IMR-90 (cell line): ENCODE data around the gene LHFPL3. TPM values are rescaled to one million over a fixed set of nuclear protein-coding genes. Genes with fewer than 3 reads are reported as not detected.

ENCODE experiments used
- ATAC-seq: fragments of 200-7000 bp; cut with Tn5 transposase; 2 replicates; pipeline ENCODE4 v1.9.1; 2020; ENCODE audit warnings: low read depth, mild to moderate bottlenecking, moderate library complexity
- BruUV-seq: library from RNA; stranded (reverse); fragments of 400-500 nt; replicated peaks from 2 replicates; lab custom pipeline; 2021; lab: Mats Ljungman, UMichigan
- CTCF ChIA-PET: fragments of 300-600 bp; formaldehyde crosslinking; extraction: SDS; loops from one replicate; lab custom pipeline; 2021; ENCODE audit warnings: antibody characterized with exemption; lab: Yijun Ruan, JAX
- POLR2A ChIA-PET: fragments of 300-600 bp; sonication (Branson Sonifier 250); formaldehyde crosslinking; loops from one replicate; lab custom pipeline; 2022; ENCODE audit warnings: antibody characterized with exemption; ENCODE audit not compliant: unreplicated experiment; lab: Charles Lee
- DNase-seq: peaks from one replicate; pipeline ENCODE4 v3.0.0; 2013
- H2AFZ ChIP-seq: replicated peaks from 2 replicates; pipeline ENCODE3; 2013; ENCODE audit warnings: low read length, mild to moderate bottlenecking; ENCODE audit not compliant: poor library complexity
- H2AK5ac ChIP-seq: 2 replicates; pipeline ENCODE4 v1.6.1; 2013; ENCODE audit warnings: low read depth, low read length, inconsistent platforms
- H2AK9ac ChIP-seq: replicated peaks from 2 replicates; pipeline ENCODE3; 2013; ENCODE audit warnings: mild to moderate bottlenecking, low read depth, low read length, moderate library complexity; ENCODE audit not compliant: poor library complexity
- H2BK120ac ChIP-seq: 2 replicates; pipeline ENCODE4 v1.6.1; 2013; ENCODE audit warnings: low read depth, low read length, inconsistent platforms
- H2BK15ac ChIP-seq: 3 replicates; pipeline ENCODE4 v1.6.1; 2013; ENCODE audit warnings: low read depth, low read length, inconsistent platforms
- H2BK20ac ChIP-seq: 2 replicates; pipeline ENCODE4 v1.6.1; 2013; ENCODE audit warnings: low read depth, mild to moderate bottlenecking, inconsistent platforms, low read length, moderate library complexity
- H2BK5ac ChIP-seq: 2 replicates; pipeline ENCODE4 v1.6.1; 2013; ENCODE audit warnings: mild to moderate bottlenecking, low read depth, low read length, inconsistent platforms; ENCODE audit not compliant: poor library complexity, severe bottlenecking
- H3K14ac ChIP-seq: replicated peaks from 2 replicates; pipeline ENCODE4 v1.6.1; 2013; ENCODE audit warnings: low read depth, low read length, inconsistent platforms
- H3K18ac ChIP-seq: 2 replicates; pipeline ENCODE4 v1.6.1; 2013; ENCODE audit warnings: low read depth, low read length, control low read depth
- H3K23ac ChIP-seq: 2 replicates; pipeline ENCODE4 v1.6.1; 2013; ENCODE audit warnings: low read depth, low read length, inconsistent platforms
- H3K27ac ChIP-seq: 2 replicates; pipeline ENCODE4 v1.5.1; 2013; ENCODE audit warnings: mild to moderate bottlenecking, control low read depth, low read length; ENCODE audit not compliant: insufficient read depth
- H3K27me3 ChIP-seq: 2 replicates; pipeline ENCODE4 v1.6.1; 2013; ENCODE audit warnings: low read length; ENCODE audit not compliant: control insufficient read depth, insufficient read depth
- H3K36me3 ChIP-seq: 2 replicates; pipeline ENCODE4 v1.6.1; 2013; ENCODE audit warnings: low read length, mixed read lengths; ENCODE audit not compliant: control insufficient read depth, insufficient read depth
- H3K4ac ChIP-seq: 2 replicates; pipeline ENCODE4 v1.6.1; 2013; ENCODE audit warnings: low read depth, low read length, inconsistent platforms
- H3K4me1 ChIP-seq: 2 replicates; pipeline ENCODE4 v1.6.1; 2013; ENCODE audit warnings: low read length, mixed read lengths; ENCODE audit not compliant: control insufficient read depth, insufficient read depth
- H3K4me2 ChIP-seq: 2 replicates; pipeline ENCODE4 v1.6.1; 2013; ENCODE audit warnings: low read depth, mild to moderate bottlenecking, control low read depth, low read length, moderate library complexity
- H3K4me3 ChIP-seq: 2 replicates; pipeline ENCODE4 v1.5.1; 2013; ENCODE audit warnings: low read depth, mild to moderate bottlenecking, control low read depth, low read length, moderate library complexity; ENCODE audit not compliant: insufficient read depth
- H3K56ac ChIP-seq: 2 replicates; pipeline ENCODE4 v1.6.1; 2013; ENCODE audit warnings: low read length, inconsistent platforms; ENCODE audit not compliant: insufficient read depth; ENCODE audit errors: extremely low read depth
- H3K79me1 ChIP-seq, 2 experiments: 2 replicates each; pipeline ENCODE4 v1.6.1; 2013; ENCODE audit warnings: low read length in 2 of 2, inconsistent platforms in 1 of 2, low read depth in 1 of 2
- H3K9ac ChIP-seq: 2 replicates; pipeline ENCODE4 v1.6.1; 2013; ENCODE audit warnings: low read depth, low read length, control low read depth
- H3K9me1 ChIP-seq: 2 replicates; pipeline ENCODE4 v1.6.1; 2013; ENCODE audit warnings: low read length, inconsistent platforms; ENCODE audit not compliant: insufficient read depth
- H3K9me3 ChIP-seq: 2 replicates; pipeline ENCODE4 v1.6.1; 2013; ENCODE audit warnings: low read length; ENCODE audit not compliant: control insufficient read depth, insufficient read depth
- H4K20me1 ChIP-seq: 2 replicates; pipeline ENCODE4 v1.6.1; 2013; ENCODE audit warnings: low read length, inconsistent platforms; ENCODE audit not compliant: insufficient read depth
- H4K5ac ChIP-seq: 2 replicates; pipeline ENCODE4 v1.6.1; 2013; ENCODE audit warnings: mild to moderate bottlenecking, low read depth, low read length, control low read depth
- H4K8ac ChIP-seq, 2 experiments: 2 replicates each; pipeline ENCODE4 v1.6.1; 2013; ENCODE audit warnings: low read depth in 2 of 2, low read length in 2 of 2, control low read depth in 1 of 2, inconsistent platforms in 1 of 2
- H4K91ac ChIP-seq: 2 replicates; pipeline ENCODE4 v1.6.1; 2013; ENCODE audit warnings: low read depth, low read length, inconsistent platforms; ENCODE audit not compliant: insufficient read depth
- CEBPB ChIP-seq: IDR thresholded peaks from 2 replicates; pipeline ENCODE4 v1.6.1; 2012; ENCODE audit warnings: low read depth, low read length, improper control_type of control experiment
- FOS ChIP-seq: fragments of 150-350 bp; IDR thresholded peaks from 2 replicates; pipeline ENCODE4 v1.6.1; 2016; ENCODE audit warnings: low read depth, low read length
- MAFK ChIP-seq: IDR thresholded peaks from 2 replicates; pipeline ENCODE4 v1.6.1; 2012; ENCODE audit warnings: low read depth, low read length, improper control_type of control experiment
- MXI1 ChIP-seq: IDR thresholded peaks from 2 replicates; pipeline ENCODE4 v1.6.1; 2012; ENCODE audit warnings: low read depth, mild to moderate bottlenecking, low read length, moderate library complexity, borderline replicate concordance
- POLR2A ChIP-seq: IDR thresholded peaks from 2 replicates; pipeline ENCODE4 v1.6.1; 2012; ENCODE audit warnings: mild to moderate bottlenecking, low read depth, low read length
- RFX5 ChIP-seq: IDR thresholded peaks from 2 replicates; pipeline ENCODE4 v1.8.0; 2012; ENCODE audit warnings: low read depth, mild to moderate bottlenecking, low read length, moderate library complexity
- SMC3 ChIP-seq: fragments of 150-350 bp; IDR thresholded peaks from 2 replicates; pipeline ENCODE4 v1.6.1; 2016; ENCODE audit warnings: low read depth, mild to moderate bottlenecking, antibody characterized with exemption, low read length, moderate library complexity
- WGBS, 2 experiments: methylation state at CpG; one replicate each; pipeline versions ENCODE4 v1.1.5 to v1.1.7; 2013; ENCODE audit warnings: missing lambda C conversion rate in 2 of 2; ENCODE audit not compliant: insufficient read length in 1 of 2; ENCODE audit errors: extremely low coverage in 2 of 2; 5-methylcytosine and 5-hydroxymethylcytosine counted together
- dilution Hi-C: fragments of 300-500 bp; cut with HindIII; formaldehyde crosslinking; loops from one replicate; pipeline ENCODE4 v1.14.3; 2018; ENCODE audit warnings: low sequenced_read_pairs; ENCODE audit not compliant: unreplicated experiment
- in situ Hi-C: fragments of 300-500 bp; cut with MboI; formaldehyde crosslinking; loops from 3 replicates; pipeline ENCODE4 v1.14.3; 2019; ENCODE audit warnings: low sequenced_read_pairs, inconsistent platforms, mixed read lengths
- intact Hi-C: fragments of 100-400 bp; cut with micrococcal nuclease; formaldehyde crosslinking; loops from 2 replicates; pipeline ENCODE4 v1.10.0; 2022
- polyA plus RNA-seq, 3 experiments: library from polyadenylated mRNA; depleted of rRNA; stranded (reverse); fragments of >200 nt; gene quantifications; 2 replicates each; pipeline ENCODE4 v1.2.3, GENCODE V29; 2012; ENCODE audit warnings: low replicate concordance in 1 of 3
- total RNA-seq: library from RNA; depleted of rRNA; stranded (reverse); fragments of >200 nt; gene quantifications from 2 replicates; pipeline ENCODE4 v1.2.3, GENCODE V29; 2012

Gene LHFPL3
- total and polyA plus RNA-seq, 2 of the 4 experiments (the other 2 are of a cell fraction): not detected

GRCh38 chr7:104934665-104935064, 606.3 kb downstream of the LHFPL3 start:
- ATAC-seq (no peak), DNase-seq (no peak)
- no peak overlapping the region for H3K4me3 ChIP-seq
- H3K18ac ChIP-seq: no peak overlapping the region
- no peak overlapping the region for H3K23ac ChIP-seq
- H3K27me3 ChIP-seq: no peaks in the 10 kb centered on the region
- no peak for TF ChIP-seq MAFK
- no peak for TF ChIP-seq CEBPB
- no peak for TF ChIP-seq MXI1
- no peak for TF ChIP-seq RFX5
- no peak for TF ChIP-seq FOS
- no peak for TF ChIP-seq POLR2A
- TF ChIP-seq SMC3: no peak
- no peak overlapping the region for H2BK20ac ChIP-seq
- dilution Hi-C loops: no loop called here
- H3K27ac ChIP-seq: no peak overlapping the region
- H2BK5ac ChIP-seq: no peak overlapping the region
- CTCF ChIA-PET: no interaction called here
- H3K56ac ChIP-seq: no peak overlapping the region
- H4K91ac ChIP-seq: no peak overlapping the region
- H2BK15ac ChIP-seq: no peak overlapping the region
- no peaks in the 10 kb centered on the region for H3K79me1 ChIP-seq
- H2AK9ac ChIP-seq: no peak overlapping the region
- no peaks in the 10 kb centered on the region for H3K36me3 ChIP-seq
- H2AFZ ChIP-seq: no peak overlapping the region
- H3K4ac ChIP-seq: no peak overlapping the region
- in situ Hi-C loops: no loop called here
- H2BK120ac ChIP-seq: no peak overlapping the region
- no peak overlapping the region for H4K5ac ChIP-seq
- H2AK5ac ChIP-seq: no peak overlapping the region
- peaks cover 6% of the 10 kb centered on the region; the same call in 1 of the 2 replicates for H3K9me1 ChIP-seq
- intact Hi-C loops: no loop called here
- H3K9me3 ChIP-seq: no peaks in the 10 kb centered on the region
- WGBS, 2 experiments: no CpG with 5 or more reads among the region's 7 CpGs
- H4K8ac ChIP-seq: no peak overlapping the region
- H3K14ac ChIP-seq: no peak overlapping the region
- POLR2A ChIA-PET: no interaction called here
- H4K20me1 ChIP-seq: no peaks in the 10 kb centered on the region
- no peak overlapping the region for H3K4me2 ChIP-seq
- no peaks in the 10 kb centered on the region for H3K4me1 ChIP-seq
- BruUV-seq: no TSS peak
- no peak overlapping the region for H3K9ac ChIP-seq
